Right forelimb (tissue), 1 donor: ENCODE measurements around the gene KRT1.

Experiments
- DNase-seq: peaks from one replicate; pipeline ENCODE4 v3.0.0-alpha.2; 2018

The KRT1 gene

GRCh38 chr12:52657250-52657902, 22.8 kb downstream of the KRT1 start:
- DNase-seq, result no peak

- no peak for DNase-seq
Measured at GRCh38 chr12:52656616-52657015, 23.6 kb downstream of the KRT1 start.

- DNase-seq, result no peak
Measured at GRCh38 chr12:52655720-52656124, 24.5 kb downstream of the KRT1 start.

GRCh38 chr12:52655251-52655650, 25.0 kb downstream of the KRT1 start:
- no peak for DNase-seq

- no peak for DNase-seq
Measured at GRCh38 chr12:52651726-52652261, 28.4 kb downstream of the KRT1 start, which contains the start of gene KRT2. TSS of gene KRT2 (minus strand) at chr12:52652211. CDS start at chr12:52652142, 69 bp downstream.

GRCh38 chr12:52650520-52651081, 29.6 kb downstream of the KRT1 start:
- no peak for DNase-seq

GRCh38 chr12:52649066-52649465, 31.1 kb downstream of the KRT1 start:
- no peak for DNase-seq

GRCh38 chr12:52648012-52648550, 32.1 kb downstream of the KRT1 start:
- DNase-seq, result no peak

GRCh38 chr12:52647601-52648000, 32.6 kb downstream of the KRT1 start:
- no peak for DNase-seq

- DNase-seq, result no peak
Measured at GRCh38 chr12:52646613-52647012, 33.6 kb downstream of the KRT1 start.

GRCh38 chr12:52645982-52646381, 34.2 kb downstream of the KRT1 start:
- DNase-seq, result no peak

GRCh38 chr12:52645120-52645761, 35.0 kb downstream of the KRT1 start:
- DNase-seq, result no peak

GRCh38 chr12:52644078-52644415, 36.2 kb downstream of the KRT1 start:
- no peak for DNase-seq

- no peak for DNase-seq
Measured at GRCh38 chr12:52643233-52644077, 36.8 kb downstream of the KRT1 start.

- no peak for DNase-seq
Measured at GRCh38 chr12:52641468-52641867, 38.7 kb downstream of the KRT1 start.

- no peak for DNase-seq
Measured at GRCh38 chr12:52637299-52637698, 42.9 kb downstream of the KRT1 start.

GRCh38 chr12:52636592-52637258, 43.5 kb downstream of the KRT1 start:
- no peak for DNase-seq

GRCh38 chr12:52636189-52636588, 44.0 kb downstream of the KRT1 start:
- DNase-seq, result no peak

GRCh38 chr12:52634266-52635056, 45.7 kb downstream of the KRT1 start:
- DNase-seq, result no peak

- DNase-seq, result no peak
Measured at GRCh38 chr12:52633383-52633782, 46.8 kb downstream of the KRT1 start.

- DNase-seq, result no peak
Measured at GRCh38 chr12:52632656-52633055, 47.6 kb downstream of the KRT1 start.
